Activated CD4-positive, alpha-beta T cell treated with anti-CD3 and anti-CD28 coated beads for 36 hours (primary cell): ENCODE data around the gene CD83. TPM values are rescaled to one million over a fixed set of nuclear protein-coding genes. Genes with fewer than 3 reads are reported as not detected.

ENCODE experiments used
- total RNA-seq, 2 experiments: library from RNA; stranded (reverse); gene quantifications; one replicate each; pipeline ENCODE4 v1.2.3, GENCODE V29; 2021

The CD83 gene
- total RNA-seq, 2 experiments from 2014 or later = 22.0 to 22.9 TPM

Other genes starting within 250 kb of the CD83 start
- not detected for gene RNF182, start 192.8 kb upstream of the CD83 start, total RNA-seq